Activated CD8-positive, alpha-beta T cell treated with anti-CD3 and anti-CD28 coated beads, Interleukin-2, amount 10 ng/mL, durations not matched to agents 7 days and 5 days (primary cell): Measurements from ENCODE around the gene CCR6. TPM values are rescaled to one million over a fixed set of nuclear protein-coding genes. Genes with fewer than 3 reads are reported as not detected.
A peak's percentile ranks its signal among the peaks of the same experiment; 100 is the strongest.

Experiments used
- ATAC-seq: fragments of 150-1000 bp; cut with Tn5 transposase; one replicate; pipeline ENCODE4 v1.10.0; 2021; ENCODE audit warnings: moderate library complexity
- CTCF ChIA-PET: fragments of 350-600 bp; sonication (Branson Sonifier 250); formaldehyde crosslinking; loops from one replicate; lab custom pipeline; 2021; ENCODE audit warnings: antibody characterized with exemption; lab: Charles Lee
- POLR2A ChIA-PET: fragments of 350-600 bp; sonication (Branson Sonifier 250); formaldehyde crosslinking; loops from one replicate; lab custom pipeline; 2021; ENCODE audit warnings: antibody characterized with exemption; lab: Charles Lee
- DNase-seq: peaks from one replicate; pipeline ENCODE4 v3.0.0-alpha.2; 2020
- H3K27ac Mint-ChIP-seq: one replicate; pipeline ENCODE4 v1.8.0; 2021; ENCODE audit warnings: mild to moderate bottlenecking, mixed read lengths
- H3K27me3 Mint-ChIP-seq: one replicate; pipeline ENCODE4 v1.8.0; 2021; ENCODE audit warnings: low read depth, mixed read lengths
- H3K36me3 Mint-ChIP-seq: one replicate; pipeline ENCODE4 v1.8.0; 2021; ENCODE audit warnings: low read depth, mixed read lengths
- H3K4me1 Mint-ChIP-seq: one replicate; pipeline ENCODE4 v1.8.0; 2021; ENCODE audit warnings: low read depth, mixed read lengths
- H3K4me3 Mint-ChIP-seq: one replicate; pipeline ENCODE4 v1.8.0; 2021; ENCODE audit warnings: mild to moderate bottlenecking, mixed read lengths
- H3K9me3 Mint-ChIP-seq: one replicate; pipeline ENCODE4 v1.8.0; 2022; ENCODE audit warnings: mixed read lengths; ENCODE audit not compliant: insufficient read depth
- total RNA-seq, 2 experiments: library from RNA; stranded (reverse); gene quantifications; one replicate each; pipeline ENCODE4 v1.2.3, GENCODE V29; 2021

The CCR6 gene
- total RNA-seq, 2 experiments from 2014 or later = 3.8 to 4.4 TPM

GRCh38 chr6:167100241-167100674, 22.6 kb upstream of the CCR6 start:
- Mint-ChIP-seq H3K4me1 (peaks cover 42% of the 10 kb centered on the region), H3K9me3 (no peaks in the 10 kb centered on the region), H3K27ac (no peak overlapping the region), H3K36me3 (peaks cover 6% of the 10 kb centered on the region), H3K4me3 (no peak overlapping the region), H3K27me3 (no peaks in the 10 kb centered on the region)
- ChIA-PET CTCF (no interaction called here), POLR2A (interaction anchor here (0.7 kb wide), 1 partner anchor 321 kb away, joined by 3 read pairs; no protein-coding TSS in a partner anchor)
- DNase-seq (no peak), ATAC-seq (no peak)

GRCh38 chr6:167102318-167102717, 20.6 kb upstream of the CCR6 start:
- H3K36me3 Mint-ChIP-seq = peaks cover 6% of the 10 kb centered on the region
- H3K27ac Mint-ChIP-seq = peak overlapping the region; percentile 79
- H3K4me3 Mint-ChIP-seq = no peak overlapping the region
- CTCF ChIA-PET = no interaction called here
- no peaks in the 10 kb centered on the region for H3K27me3 Mint-ChIP-seq
- POLR2A ChIA-PET = no interaction called here
- H3K9me3 Mint-ChIP-seq = no peaks in the 10 kb centered on the region
- ATAC-seq = no peak
- H3K4me1 Mint-ChIP-seq = peaks cover 35% of the 10 kb centered on the region
- no peak for DNase-seq

- H3K4me3 Mint-ChIP-seq = no peak overlapping the region
- peak; percentile 68 for ATAC-seq
- peak; percentile 41 for DNase-seq
Observed at GRCh38 chr6:167103041-167103891, 19.6 kb upstream of the CCR6 start.

GRCh38 chr6:167104388-167104787, 18.5 kb upstream of the CCR6 start:
- Mint-ChIP-seq H3K36me3 (peaks cover 6% of the 10 kb centered on the region), H3K4me1 (peaks cover 22% of the 10 kb centered on the region), H3K27ac (no peak overlapping the region), H3K27me3 (peaks cover 3% of the 10 kb centered on the region), H3K4me3 (no peak overlapping the region), H3K9me3 (no peaks in the 10 kb centered on the region)
- POLR2A ChIA-PET = no interaction called here
- CTCF ChIA-PET = no interaction called here
- no peak for DNase-seq
- ATAC-seq = no peak

More at GRCh38 chr6:167103041-167103891, 19.6 kb upstream of the CCR6 start:
- Mint-ChIP-seq H3K9me3 (no peaks in the 10 kb centered on the region), H3K4me1 (peaks cover 33% of the 10 kb centered on the region), H3K27ac (peak overlapping the region; percentile 79), H3K27me3 (peaks cover 1% of the 10 kb centered on the region), H3K36me3 (peaks cover 6% of the 10 kb centered on the region)
- CTCF ChIA-PET = no interaction called here
- POLR2A ChIA-PET = no interaction called here

GRCh38 chr6:167105060-167105459, 17.8 kb upstream of the CCR6 start:
- DNase-seq (no peak), ATAC-seq (no peak)
- ChIA-PET CTCF (interaction anchor here (1.4 kb wide), 1 partner anchor 10 kb away, joined by 3 read pairs; no protein-coding TSS in a partner anchor), POLR2A (no interaction called here)
- H3K9me3 Mint-ChIP-seq = no peaks in the 10 kb centered on the region
- peaks cover 6% of the 10 kb centered on the region for H3K36me3 Mint-ChIP-seq
- H3K27ac Mint-ChIP-seq = no peak overlapping the region
- peaks cover 3% of the 10 kb centered on the region for H3K27me3 Mint-ChIP-seq
- H3K4me1 Mint-ChIP-seq = peaks cover 16% of the 10 kb centered on the region
- H3K4me3 Mint-ChIP-seq = no peak overlapping the region

GRCh38 chr6:167106406-167106805, 16.5 kb upstream of the CCR6 start:
- ATAC-seq = no peak
- H3K36me3 Mint-ChIP-seq = peaks cover 6% of the 10 kb centered on the region
- POLR2A ChIA-PET = interaction anchor here (1.0 kb wide), 1 partner anchor 107 kb away, joined by 3 read pairs; no protein-coding TSS in a partner anchor
- H3K9me3 Mint-ChIP-seq = no peaks in the 10 kb centered on the region
- DNase-seq = no peak
- H3K27me3 Mint-ChIP-seq = peaks cover 3% of the 10 kb centered on the region
- H3K27ac Mint-ChIP-seq = no peak overlapping the region
- peaks cover 16% of the 10 kb centered on the region for H3K4me1 Mint-ChIP-seq
- CTCF ChIA-PET = interaction anchor here (1.4 kb wide), 1 partner anchor 11 kb away, joined by 3 read pairs; no protein-coding TSS in a partner anchor
- no peak overlapping the region for H3K4me3 Mint-ChIP-seq

- Mint-ChIP-seq H3K9me3 (no peaks in the 10 kb centered on the region), H3K4me3 (no peak overlapping the region), H3K4me1 (peaks cover 24% of the 10 kb centered on the region), H3K27ac (no peak overlapping the region), H3K27me3 (peaks cover 12% of the 10 kb centered on the region), H3K36me3 (peaks cover 3% of the 10 kb centered on the region)
- ChIA-PET POLR2A (no interaction called here), CTCF (no interaction called here)
- ATAC-seq = no peak
- DNase-seq = no peak
Observed at GRCh38 chr6:167107787-167108186, 15.1 kb upstream of the CCR6 start.

- no peak for ATAC-seq
- H3K27me3 Mint-ChIP-seq = peaks cover 12% of the 10 kb centered on the region
- DNase-seq = no peak
- no peak overlapping the region for H3K4me3 Mint-ChIP-seq
- H3K27ac Mint-ChIP-seq = no peak overlapping the region
- ChIA-PET CTCF (no interaction called here), POLR2A (no interaction called here)
- H3K9me3 Mint-ChIP-seq = no peaks in the 10 kb centered on the region
- H3K36me3 Mint-ChIP-seq = peaks cover 2% of the 10 kb centered on the region
- peaks cover 24% of the 10 kb centered on the region for H3K4me1 Mint-ChIP-seq
Observed at GRCh38 chr6:167108278-167108677, 14.6 kb upstream of the CCR6 start.

GRCh38 chr6:167109651-167110050, 13.2 kb upstream of the CCR6 start:
- Mint-ChIP-seq H3K4me3 (no peak overlapping the region), H3K36me3 (no peaks in the 10 kb centered on the region), H3K27me3 (peaks cover 12% of the 10 kb centered on the region), H3K9me3 (no peaks in the 10 kb centered on the region), H3K27ac (no peak overlapping the region), H3K4me1 (peaks cover 17% of the 10 kb centered on the region)
- POLR2A ChIA-PET = interaction anchor here (0.7 kb wide), 1 partner anchor 14 kb away, joined by 3 read pairs; no protein-coding TSS in a partner anchor
- CTCF ChIA-PET = no interaction called here
- DNase-seq = no peak
- ATAC-seq = no peak

GRCh38 chr6:167111597-167111996, 11.3 kb upstream of the CCR6 start:
- no peak for ATAC-seq
- CTCF ChIA-PET = interaction anchor here (0.6 kb wide), 1 partner anchor 1814 kb away, joined by 3 read pairs; no protein-coding TSS in a partner anchor

GRCh38 chr6:167112421-167112820, 10.5 kb upstream of the CCR6 start:
- CTCF ChIA-PET = no interaction called here
- H3K4me1 Mint-ChIP-seq = peaks cover 17% of the 10 kb centered on the region

More at GRCh38 chr6:167111597-167111996, 11.3 kb upstream of the CCR6 start:
- Mint-ChIP-seq H3K27me3 (peaks cover 15% of the 10 kb centered on the region), H3K4me3 (peak overlapping the region; percentile 58), H3K9me3 (no peaks in the 10 kb centered on the region), H3K36me3 (no peaks in the 10 kb centered on the region), H3K4me1 (peaks cover 17% of the 10 kb centered on the region), H3K27ac (no peak overlapping the region)
- DNase-seq = no peak
- POLR2A ChIA-PET = no interaction called here

More at GRCh38 chr6:167112421-167112820, 10.5 kb upstream of the CCR6 start:
- Mint-ChIP-seq H3K27me3 (peaks cover 15% of the 10 kb centered on the region), H3K4me3 (peak overlapping the region; percentile 58), H3K36me3 (no peaks in the 10 kb centered on the region), H3K27ac (no peak overlapping the region), H3K9me3 (no peaks in the 10 kb centered on the region)
- DNase-seq (no peak), ATAC-seq (no peak)
- POLR2A ChIA-PET = no interaction called here
